ENCODE results near the gene SARDH. TPM values are rescaled to one million over a fixed set of nuclear protein-coding genes. Genes with fewer than 3 reads are reported as not detected.

The SARDH gene
- total RNA-seq, 1 experiment from 2014 or later, result 5.6 TPM

GRCh38 chr9:133786371-133786753 lies 48.2 kb upstream of the SARDH start (continued):
- TF ChIP-seq ATF3 (IDR thresholded peaks at IDR 0.05) (no peak), SIN3A (IDR thresholded peaks at IDR 0.05; ENCODE audit: low read depth) (no peak), CBX3 (IDR thresholded peaks at IDR 0.05; ENCODE audit: low read depth) (no peak), ZFX (IDR thresholded peaks at IDR 0.05) (no peak)

- no peak for ATAC-seq
- no peaks in the 10 kb centered on the region for H3K27me3 ChIP-seq (ENCODE audit: insufficient read depth, low read length)
- H3K9me2 ChIP-seq (ENCODE audit: insufficient read depth), result no peaks in the 10 kb centered on the region
- H3K4me2 ChIP-seq (ENCODE audit: low read length), result no peak overlapping the region
- no peaks in the 10 kb centered on the region for H4K20me1 ChIP-seq (ENCODE audit: insufficient read depth)
- no TSS peak for BruUV-seq (replicated peaks)
- no peak overlapping the region for H2AFZ ChIP-seq (ENCODE audit: low read depth, low read length, poor library complexity, severe bottlenecking)
- DNase-seq (ENCODE audit: low read depth, low spot score), result no peak
- no peak overlapping the region for H3K9ac ChIP-seq (ENCODE audit: low read length)
- no peak overlapping the region for H3K4me3 ChIP-seq (replicated peaks in 1 of 2; ENCODE audit: low read depth in 1 of 2, low read length in 2 of 2)
- no peaks in the 10 kb centered on the region for H3K4me1 ChIP-seq (ENCODE audit: control insufficient read depth in 1 of 2, insufficient read depth in 2 of 2, low read length in 2 of 2)
- POLR2A ChIA-PET, result no interaction called here
- RAD21 ChIA-PET (ENCODE audit: low non-redundant PET in 1 of 2, low total read pairs in 2 of 2, uncharacterized antibody in 2 of 2, unreplicated experiment in 2 of 2), result no interaction called here
- CTCF ChIA-PET, result no interaction called here
- H3K27ac ChIP-seq (ENCODE audit: low read depth, low read length), result no peak overlapping the region
- TF ChIP-seq, protein P1, sequence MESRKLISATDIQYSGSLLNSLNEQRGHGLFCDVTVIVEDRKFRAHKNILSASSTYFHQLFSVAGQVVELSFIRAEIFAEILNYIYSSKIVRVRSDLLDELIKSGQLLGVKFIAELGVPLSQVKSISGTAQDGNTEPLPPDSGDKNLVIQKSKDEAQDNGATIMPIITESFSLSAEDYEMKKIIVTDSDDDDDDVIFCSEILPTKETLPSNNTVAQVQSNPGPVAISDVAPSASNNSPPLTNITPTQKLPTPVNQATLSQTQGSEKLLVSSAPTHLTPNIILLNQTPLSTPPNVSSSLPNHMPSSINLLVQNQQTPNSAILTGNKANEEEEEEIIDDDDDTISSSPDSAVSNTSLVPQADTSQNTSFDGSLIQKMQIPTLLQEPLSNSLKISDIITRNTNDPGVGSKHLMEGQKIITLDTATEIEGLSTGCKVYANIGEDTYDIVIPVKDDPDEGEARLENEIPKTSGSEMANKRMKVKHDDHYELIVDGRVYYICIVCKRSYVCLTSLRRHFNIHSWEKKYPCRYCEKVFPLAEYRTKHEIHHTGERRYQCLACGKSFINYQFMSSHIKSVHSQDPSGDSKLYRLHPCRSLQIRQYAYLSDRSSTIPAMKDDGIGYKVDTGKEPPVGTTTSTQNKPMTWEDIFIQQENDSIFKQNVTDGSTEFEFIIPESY (IDR thresholded peaks at IDR 0.05; ENCODE audit: extremely low read depth, insufficient replicate concordance, low read length), result no peak
- TF ChIP-seq ELF1 (IDR thresholded peaks at IDR 0.05; ENCODE audit: borderline replicate concordance, low read depth) (no peak), SP1 (IDR thresholded peaks at IDR 0.05; ENCODE audit: low read depth) (no peak), ZFX (IDR thresholded peaks at IDR 0.05) (no peak), CBX3 (IDR thresholded peaks at IDR 0.05; ENCODE audit: low read depth) (no peak), ATF3 (IDR thresholded peaks at IDR 0.05) (no peak), EZH2 (IDR thresholded peaks at IDR 0.05) (no peak), POLR2A (IDR thresholded peaks at IDR 0.05; ENCODE audit: borderline replicate concordance, extremely low read depth, insufficient read depth, insufficient read length) (no peak)
- H3K36me3 ChIP-seq (ENCODE audit: control insufficient read depth in 1 of 2, insufficient read depth in 2 of 2, low read length in 2 of 2), result peaks cover 0 to 3% of the 10 kb centered on the region in 2 experiments; a peak in 2 of 4 replicates
- intact Hi-C loops (cut with micrococcal nuclease), result no loop called here
- H3K79me2 ChIP-seq (ENCODE audit: insufficient read depth, low read length), result no peaks in the 10 kb centered on the region
- H3K9me3 ChIP-seq (ENCODE audit: control insufficient read depth in 1 of 2, insufficient read depth in 1 of 2, low read depth in 1 of 2, low read length in 2 of 2), result no peaks in the 10 kb centered on the region
Observed at GRCh38 chr9:133785753-133786370, 47.7 kb upstream of the SARDH start.

Measured in HCT116 (cell line).